HepG2 (cell line): ENCODE measurements around the gene TMEM217. TPM values are rescaled to one million over a fixed set of nuclear protein-coding genes. Genes with fewer than 3 reads are reported as not detected.

ENCODE experiments used
- ATF7 ChIP-seq, 2 experiments: fragments of 450-650 bp in 1 of 2; sonication (generic) in 1 of 2; formaldehyde crosslinking in 1 of 2; IDR thresholded peaks; 2 replicates each; pipeline versions ENCODE4 v1.4.0 to v1.6.1; 2016 to 2020; ENCODE audit warnings: antibody characterized with exemption in 1 of 2, mild to moderate bottlenecking in 1 of 2, missing genetic modification reagents in 1 of 2
- TAF1 ChIP-seq: sonication (generic); formaldehyde crosslinking; IDR thresholded peaks from 2 replicates; pipeline ENCODE4 v1.4.0; 2020; ENCODE audit warnings: missing genetic modification reagents
- ZBTB43 ChIP-seq: sonication (generic); formaldehyde crosslinking; conservative IDR thresholded peaks from 2 replicates; pipeline ENCODE4 v1.4.0; 2020; ENCODE audit warnings: missing genetic modification reagents
- ZNF281 ChIP-seq: sonication (generic); formaldehyde crosslinking; IDR thresholded peaks from 2 replicates; pipeline ENCODE4 v1.4.0; 2020; ENCODE audit warnings: missing genetic modification reagents, borderline replicate concordance
- ZNF597 ChIP-seq: sonication (generic); formaldehyde crosslinking; IDR thresholded peaks from 2 replicates; pipeline ENCODE4 v1.5.0; 2020; ENCODE audit warnings: missing genetic modification reagents
- ZNF775 ChIP-seq: sonication (generic); formaldehyde crosslinking; IDR thresholded peaks from 2 replicates; pipeline ENCODE4 v1.4.0; 2020; ENCODE audit warnings: missing genetic modification reagents, mild to moderate bottlenecking, moderate library complexity, borderline replicate concordance
- ZNF792 ChIP-seq: IDR thresholded peaks from 2 replicates; pipeline ENCODE4 v1.6.1; 2016
- polyA plus RNA-seq, 8 experiments: library from polyadenylated mRNA; depleted of rRNA in 3 of 8; stranded (reverse) in 7 of 8; unstranded in 1 of 8; fragments of >200 nt; fragmentation: Illumina TruSeq in 4 of 8; extraction: Trizol in 4 of 8; gene quantifications; 2 replicates each; pipeline versions ENCODE4 v1.2.1 to v1.2.3, GENCODE V29; 2011 to 2016; ENCODE audit warnings: low read depth in 4 of 8, missing spikeins in 1 of 8, mixed read lengths in 1 of 8; ENCODE audit not compliant: insufficient read depth in 1 of 8
- total RNA-seq, 5 experiments: library from RNA; depleted of rRNA; stranded (reverse); fragments of >200 nt; fragmentation: Illumina TruSeq; extraction: Trizol; gene quantifications; 2 replicates each; pipeline ENCODE4 v1.2.3, GENCODE V29; 2016; ENCODE audit warnings: low read depth in 1 of 5
- TF ChIP-seq, protein P1 (sequence below): sonication (generic); formaldehyde crosslinking; IDR thresholded peaks from 2 replicates; pipeline ENCODE4 v1.4.0; 2020; ENCODE audit warnings: mild to moderate bottlenecking, low read depth, missing genetic modification reagents
- TF ChIP-seq, protein P2 (sequence below): sonication (generic); formaldehyde crosslinking; IDR thresholded peaks from 2 replicates; pipeline ENCODE4 v1.4.0; 2020; ENCODE audit warnings: mild to moderate bottlenecking, missing genetic modification reagents

Gene TMEM217
- total and polyA plus RNA-seq, 2 of the 13 experiments (the other 11 are each of a cell fraction or from before 2014, with no cell fraction given), result 2.3 to 3.4 TPM

GRCh38 chr6:37169496-37170272 is 88.3 kb downstream of the TMEM217 start, which contains the start of gene PIM1 (continued):
- peak; percentile 98 for TF ChIP-seq ZNF281
- TF ChIP-seq ZNF597 (CRISPR knock-in tag), result no peak
- no peak for TF ChIP-seq ATF7 (IDR thresholded peaks at IDR 0.05)
- no peak for TF ChIP-seq ATF7 (CRISPR knock-in tag; IDR thresholded peaks at IDR 0.05)
- TF ChIP-seq, protein P1, sequence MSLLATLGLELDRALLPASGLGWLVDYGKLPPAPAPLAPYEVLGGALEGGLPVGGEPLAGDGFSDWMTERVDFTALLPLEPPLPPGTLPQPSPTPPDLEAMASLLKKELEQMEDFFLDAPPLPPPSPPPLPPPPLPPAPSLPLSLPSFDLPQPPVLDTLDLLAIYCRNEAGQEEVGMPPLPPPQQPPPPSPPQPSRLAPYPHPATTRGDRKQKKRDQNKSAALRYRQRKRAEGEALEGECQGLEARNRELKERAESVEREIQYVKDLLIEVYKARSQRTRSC (CRISPR knock-in tag), result no peak
- TF ChIP-seq TAF1 (CRISPR knock-in tag), result peak; percentile 80
- TF ChIP-seq, protein P2, sequence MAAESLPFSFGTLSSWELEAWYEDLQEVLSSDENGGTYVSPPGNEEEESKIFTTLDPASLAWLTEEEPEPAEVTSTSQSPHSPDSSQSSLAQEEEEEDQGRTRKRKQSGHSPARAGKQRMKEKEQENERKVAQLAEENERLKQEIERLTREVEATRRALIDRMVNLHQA (CRISPR knock-in tag), result no peak
- TF ChIP-seq ZNF792 (CRISPR knock-in tag), result peak; percentile 75; the same call in 1 of the 2 replicates
- TF ChIP-seq ZBTB43, result peak; percentile 90
- no peak; the same call in 1 of the 2 replicates for TF ChIP-seq ZNF775 (CRISPR knock-in tag)
